ENCODE data around the gene BAMBI. TPM values are rescaled to one million over a fixed set of nuclear protein-coding genes. Genes with fewer than 3 reads are reported as not detected.

Gene BAMBI
- total and polyA plus RNA-seq, 10 of the 15 experiments (the other 5 are each of a cell fraction or from before 2014, with no cell fraction given) = 0.03 to 0.18 (median 0.09) TPM; not detected in 6

- in situ Hi-C loops (cut with MboI) = loop anchor here (5.0 to 10.0 kb wide), 2 partner anchors 643 to 780 kb away; no protein-coding TSS in a partner anchor
- Histone ChIP-seq H3K9ac (ENCODE audit: control insufficient read depth, insufficient read depth, low read length) (no peak overlapping the region), H3K27ac (ENCODE audit: control insufficient read depth, insufficient read depth) (no peak overlapping the region), H4K20me1 (ENCODE audit: control insufficient read depth, insufficient read depth) (no peaks in the 10 kb centered on the region), H3K4me1 (ENCODE audit: control insufficient read depth, insufficient read depth, low read length) (no peaks in the 10 kb centered on the region), H3K9me3 (replicated peaks; ENCODE audit: control insufficient read depth, insufficient read depth, low read length) (no peaks in the 10 kb centered on the region), H3K4me3 (no peak overlapping the region), H3K4me2 (ENCODE audit: control insufficient read depth, insufficient read depth) (no peak overlapping the region), H3K27me3 (replicated peaks in 1 of 2; ENCODE audit: control insufficient read depth in 2 of 2, insufficient read depth in 2 of 2, low read length in 1 of 2) (peaks cover 2 to 5% of the 10 kb centered on the region in 2 experiments), H3K79me2 (ENCODE audit: control insufficient read depth, insufficient read depth, low read length) (no peaks in the 10 kb centered on the region), H3K36me3 (ENCODE audit: control insufficient read depth in 2 of 2, insufficient read depth in 2 of 2, low read length in 1 of 2) (no peaks in the 10 kb centered on the region), H2AFZ (ENCODE audit: control insufficient read depth, low read depth, low read length) (no peak overlapping the region)
- ChIA-PET POLR2A (interaction anchor here (0.7 kb wide), 1 partner anchor 9 kb away, joined by 3 read pairs; no protein-coding TSS in a partner anchor), CTCF (interaction anchor here (0.6 to 2.6 kb wide), 20 partner anchors 9 to 760 kb away, joined by 3 to 56 read pairs (median 3); no protein-coding TSS in a partner anchor), SMC1A (ENCODE audit: uncharacterized antibody, unreplicated experiment) (interaction anchor here (0.7 to 2.6 kb wide), 7 partner anchors 19 to 640 kb away, joined by 3 to 15 read pairs (median 3); no protein-coding TSS in a partner anchor), RAD21 (ENCODE audit: unreplicated experiment) (interaction anchor here (0.8 to 1.3 kb wide), 9 partner anchors 9 to 641 kb away, joined by 3 to 9 read pairs (median 4); no protein-coding TSS in a partner anchor)
- WGBS (ENCODE audit: insufficient coverage, insufficient replicate concordance, low lambda C conversion rate, missing lambda C conversion rate) = 5% methylated on average over 6 of the region's 6 CpGs
- TF ChIP-seq MEF2B (IDR thresholded peaks at IDR 0.05; ENCODE audit: partially characterized antibody, poor library complexity, severe bottlenecking) (no peak), SPI1 (IDR thresholded peaks at IDR 0.05; ENCODE audit: borderline replicate concordance, insufficient read depth, low read depth, low read length) (no peak), RBBP5 (conservative IDR thresholded peaks at IDR 0.05) (no peak), CHD1 (IDR thresholded peaks at IDR 0.05; ENCODE audit: low read depth, low read length) (no peak)
- ATAC-seq (no peak), FAIRE-seq (no peak), DNase-seq (ENCODE audit: low read depth, low spot score) (no peak)
- no TSS peak for BruUV-seq (replicated peaks)
- intact Hi-C loops (cut with micrococcal nuclease; ENCODE audit: unreplicated experiment) = loop anchor here (1.0 to 5.0 kb wide), 3 partner anchors 327 to 640 kb away; no protein-coding TSS in a partner anchor
These were observed 13.0 kb upstream of the BAMBI start for GRCh38 chr10:28664369-28664740.

GRCh38 chr10:28666751-28667467, 10.4 kb upstream of the BAMBI start:
- no peaks in the 10 kb centered on the region for H3K36me3 ChIP-seq (ENCODE audit: control insufficient read depth in 2 of 2, insufficient read depth in 2 of 2, low read length in 1 of 2)
- H3K27ac ChIP-seq (ENCODE audit: control insufficient read depth, insufficient read depth) = no peak overlapping the region
- no TSS peak for BruUV-seq (replicated peaks)
- no peak overlapping the region for H3K4me2 ChIP-seq (ENCODE audit: control insufficient read depth, insufficient read depth)
- H3K9me3 ChIP-seq (replicated peaks; ENCODE audit: control insufficient read depth, insufficient read depth, low read length) = no peaks in the 10 kb centered on the region
- intact Hi-C loops (cut with micrococcal nuclease; ENCODE audit: unreplicated experiment) = no loop called here
- ChIA-PET SMC1A (ENCODE audit: uncharacterized antibody, unreplicated experiment) (no interaction called here), POLR2A (no interaction called here), CTCF (interaction anchor here (1.0 kb wide), 1 partner anchor 462 kb away, joined by 3 read pairs; no protein-coding TSS in a partner anchor), RAD21 (ENCODE audit: unreplicated experiment) (no interaction called here)
- no peak for FAIRE-seq
- no peaks in the 10 kb centered on the region for H3K79me2 ChIP-seq (ENCODE audit: control insufficient read depth, insufficient read depth, low read length)
- 13% methylated on average over 12 of the region's 12 CpGs for WGBS (ENCODE audit: insufficient coverage, insufficient replicate concordance, low lambda C conversion rate, missing lambda C conversion rate)
- H3K27me3 ChIP-seq (replicated peaks in 1 of 2; ENCODE audit: control insufficient read depth in 2 of 2, insufficient read depth in 2 of 2, low read length in 1 of 2) = peaks cover 2 to 5% of the 10 kb centered on the region in 2 experiments
- no peaks in the 10 kb centered on the region for H4K20me1 ChIP-seq (ENCODE audit: control insufficient read depth, insufficient read depth)
- H3K4me3 ChIP-seq = no peak overlapping the region
- H3K4me1 ChIP-seq (ENCODE audit: control insufficient read depth, insufficient read depth, low read length) = no peaks in the 10 kb centered on the region
- ATAC-seq = no peak
- DNase-seq (ENCODE audit: low read depth, low spot score) = no peak
- no peak overlapping the region for H2AFZ ChIP-seq (ENCODE audit: control insufficient read depth, low read depth, low read length)
- H3K9ac ChIP-seq (ENCODE audit: control insufficient read depth, insufficient read depth, low read length) = no peak overlapping the region
- in situ Hi-C loops (cut with MboI) = loop anchor here (5.0 to 10.0 kb wide), 2 partner anchors 325 to 778 kb away; no protein-coding TSS in a partner anchor
- TF ChIP-seq RFX5 (IDR thresholded peaks at IDR 0.05; ENCODE audit: low read depth, low read length) (no peak), FOS (IDR thresholded peaks at IDR 0.05; ENCODE audit: borderline replicate concordance, extremely low read depth, insufficient read length) (no peak), ELK1 (IDR thresholded peaks at IDR 0.05; ENCODE audit: low read depth, low read length) (no peak), MLLT1 (IDR thresholded peaks at IDR 0.05) (no peak), ZNF24 (IDR thresholded peaks at IDR 0.05) (no peak), PAX5 (IDR thresholded peaks at IDR 0.05; ENCODE audit: borderline replicate concordance, low read depth, low read length) (no peak), CBX5 (IDR thresholded peaks at IDR 0.05; ENCODE audit: low read depth) (no peak)

Measured in GM12878 (cell line).